ENCODE results near the gene GATA6. TPM values are rescaled to one million over a fixed set of nuclear protein-coding genes. Genes with fewer than 3 reads are reported as not detected.

GATA6 gene
- total and polyA plus RNA-seq, 2 experiments from 2014 or later = 6.6 to 19.0 TPM

DNA sequence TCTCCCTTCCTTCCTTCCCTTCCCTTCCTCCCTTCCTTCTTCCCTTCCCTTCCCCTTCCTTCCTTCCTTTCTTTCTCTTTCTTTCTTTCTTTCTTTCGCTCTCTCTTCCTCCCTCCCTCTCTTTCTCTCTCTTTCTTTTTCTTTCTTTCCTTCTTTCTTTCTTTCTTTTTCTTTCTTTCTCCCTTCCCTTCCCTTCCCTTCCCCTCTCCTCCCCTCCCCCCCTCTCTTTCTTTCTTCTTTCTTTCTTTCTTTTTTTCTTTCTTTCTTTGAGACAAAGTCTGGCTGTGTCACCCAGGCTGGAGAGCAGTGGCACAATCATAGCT lies 34.8 kb downstream of the GATA6 start:
- Histone ChIP-seq H3K4me1 (ENCODE audit: insufficient read depth) (0 out of 2 replicates have a peak, but pooled peaks cover 6% of the 10 kb centered on the region), H3K9ac (no peak overlapping the region), H3K9me2 (ENCODE audit: insufficient read depth) (no peaks in the 10 kb centered on the region), H3K27ac (no peak overlapping the region), H3F3A (ENCODE audit: insufficient read depth) (0 out of 2 replicates have a peak, but pooled peaks cover 1% of the 10 kb centered on the region), H2AFZ (no peak overlapping the region), H3K4me2 (ENCODE audit: unreplicated experiment) (no peak overlapping the region), H4K20me1 (ENCODE audit: insufficient read depth) (0 out of 2 replicates have a peak, but pooled peaks cover 7% of the 10 kb centered on the region), H3K79me2 (ENCODE audit: insufficient read depth) (0 out of 2 replicates have a peak, but pooled peaks cover 3% of the 10 kb centered on the region), H3K4me3 (no peak overlapping the region), H3K9me3 (ENCODE audit: low read depth) (no peaks in the 10 kb centered on the region), H3K27me3 (replicated peaks; ENCODE audit: insufficient read depth) (no peaks in the 10 kb centered on the region), H3K36me3 (ENCODE audit: low read depth) (peaks cover 27% of the 10 kb centered on the region)
- DNase-seq = no peak
- in situ Hi-C loops (cut with MboI) = no loop called here
- WGBS, 2 experiments (ENCODE audit: low coverage in 1 of 2, low lambda C conversion rate in 2 of 2, missing lambda C conversion rate in 2 of 2) = 93% methylated on average over 1 of the region's 1 CpG; no CpG with 5 or more reads in 1 of the 2 experiments
- TF ChIP-seq EZH2 (IDR thresholded peaks at IDR 0.05; ENCODE audit: insufficient read depth, poor library complexity, severe bottlenecking) (no peak), EZH2phosphoT487 (IDR thresholded peaks at IDR 0.05; ENCODE audit: insufficient read depth, low read depth) (no peak)

DNA sequence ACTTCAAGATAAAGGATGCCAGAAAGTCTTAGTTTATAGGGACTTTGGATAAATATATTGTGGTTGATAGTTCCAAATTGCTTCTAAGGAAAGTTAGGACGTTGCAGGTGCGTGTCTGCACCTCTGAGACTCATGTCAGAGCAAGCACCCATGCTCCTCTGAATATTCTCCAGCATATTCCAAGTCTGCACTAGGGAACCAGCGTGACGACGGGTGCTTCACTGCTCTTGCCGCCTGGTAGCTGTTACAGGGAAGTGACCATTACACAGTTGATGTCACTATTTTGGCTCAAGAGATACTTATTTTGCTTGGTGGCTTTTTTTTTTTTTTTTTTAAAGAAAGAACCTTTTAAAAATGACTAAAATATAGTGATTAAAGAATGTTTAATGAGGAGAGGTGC lies 35.6 kb downstream of the GATA6 start:
- no peak for DNase-seq
- peaks cover 9% of the 10 kb centered on the region for H3F3A ChIP-seq (ENCODE audit: insufficient read depth)
- no peaks in the 10 kb centered on the region for H3K27me3 ChIP-seq (replicated peaks; ENCODE audit: insufficient read depth)
- in situ Hi-C loops (cut with MboI) = no loop called here
- no peak overlapping the region for H3K4me2 ChIP-seq (ENCODE audit: unreplicated experiment)
- H3K9me3 ChIP-seq (ENCODE audit: low read depth) = no peaks in the 10 kb centered on the region
- H3K79me2 ChIP-seq (ENCODE audit: insufficient read depth) = no peaks in the 10 kb centered on the region
- no peaks in the 10 kb centered on the region for H3K9me2 ChIP-seq (ENCODE audit: insufficient read depth)
- peaks cover 27% of the 10 kb centered on the region for H3K36me3 ChIP-seq (ENCODE audit: low read depth)
- no peak overlapping the region for H3K27ac ChIP-seq
- WGBS, 2 experiments (ENCODE audit: low coverage in 1 of 2, low lambda C conversion rate in 2 of 2, missing lambda C conversion rate in 2 of 2) = 70 to 74% methylated on average over 6 of the region's 6 CpGs
- no peak overlapping the region for H3K9ac ChIP-seq
- H3K4me3 ChIP-seq = no peak overlapping the region
- TF ChIP-seq EZH2 (IDR thresholded peaks at IDR 0.05; ENCODE audit: insufficient read depth, poor library complexity, severe bottlenecking) = no peak
- no peak for TF ChIP-seq EZH2phosphoT487 (IDR thresholded peaks at IDR 0.05; ENCODE audit: insufficient read depth, low read depth)
- H4K20me1 ChIP-seq (ENCODE audit: insufficient read depth) = 0 out of 2 replicates have a peak, but pooled peaks cover 5% of the 10 kb centered on the region
- H3K4me1 ChIP-seq (ENCODE audit: insufficient read depth) = peaks cover 9% of the 10 kb centered on the region
- H2AFZ ChIP-seq = no peak overlapping the region

GRCh38 chr18:22207021-22207758 lies 37.8 kb downstream of the GATA6 start:
- 0 out of 2 replicates have a peak, but pooled peaks cover 13% of the 10 kb centered on the region for H3K36me3 ChIP-seq (ENCODE audit: low read depth)
- no peak overlapping the region for H3K9ac ChIP-seq
- H3K79me2 ChIP-seq (ENCODE audit: insufficient read depth) = no peaks in the 10 kb centered on the region
- peaks cover 19% of the 10 kb centered on the region for H3F3A ChIP-seq (ENCODE audit: insufficient read depth)
- no peaks in the 10 kb centered on the region for H3K27me3 ChIP-seq (replicated peaks; ENCODE audit: insufficient read depth)
- H4K20me1 ChIP-seq (ENCODE audit: insufficient read depth) = 0 out of 2 replicates have a peak, but pooled peaks cover 5% of the 10 kb centered on the region
- H3K27ac ChIP-seq = no peak overlapping the region
- 60 to 64% methylated on average over 5 of the region's 5 CpGs for WGBS, 2 experiments (ENCODE audit: low coverage in 1 of 2, low lambda C conversion rate in 2 of 2, missing lambda C conversion rate in 2 of 2)
- no peak overlapping the region for H3K4me3 ChIP-seq
- H3K9me2 ChIP-seq (ENCODE audit: insufficient read depth) = no peaks in the 10 kb centered on the region
- no peak overlapping the region for H2AFZ ChIP-seq
- TF ChIP-seq EZH2 (IDR thresholded peaks at IDR 0.05; ENCODE audit: insufficient read depth, poor library complexity, severe bottlenecking) (no peak), EZH2phosphoT487 (IDR thresholded peaks at IDR 0.05; ENCODE audit: insufficient read depth, low read depth) (no peak)
- H3K9me3 ChIP-seq (ENCODE audit: low read depth) = no peaks in the 10 kb centered on the region
- H3K4me2 ChIP-seq (ENCODE audit: unreplicated experiment) = no peak overlapping the region
- peak; percentile 29 for DNase-seq
- peaks cover 20% of the 10 kb centered on the region for H3K4me1 ChIP-seq (ENCODE audit: insufficient read depth)
- in situ Hi-C loops (cut with MboI) = no loop called here

DNA sequence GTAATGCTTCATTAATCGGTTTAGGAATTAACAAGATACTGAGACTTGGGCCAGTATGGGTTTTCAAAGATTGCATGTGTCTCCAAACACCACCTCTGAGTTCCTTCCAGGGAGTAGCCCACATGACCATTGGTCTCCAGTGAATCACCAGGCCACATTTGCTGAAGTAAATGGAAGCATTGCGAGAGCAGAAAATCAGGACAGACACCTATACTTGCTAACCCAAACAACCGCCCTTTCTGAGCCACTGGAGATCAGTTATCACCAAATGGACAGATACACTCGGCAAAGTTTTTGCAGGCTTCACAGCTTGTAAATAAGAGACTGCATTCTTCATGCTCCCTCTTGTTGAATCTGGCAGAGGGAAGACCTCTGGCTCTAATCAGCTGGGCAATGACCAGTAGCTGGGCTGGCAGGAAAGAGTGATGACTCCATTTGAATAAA lies 40.9 kb downstream of the GATA6 start:
- no peak for TF ChIP-seq EZH2phosphoT487 (IDR thresholded peaks at IDR 0.05; ENCODE audit: insufficient read depth, low read depth)
- no peak for TF ChIP-seq EZH2 (IDR thresholded peaks at IDR 0.05; ENCODE audit: insufficient read depth, poor library complexity, severe bottlenecking)
- in situ Hi-C loops (cut with MboI) = no loop called here
- Histone ChIP-seq H3K27ac (no peak overlapping the region), H3K79me2 (ENCODE audit: insufficient read depth) (no peaks in the 10 kb centered on the region), H3K4me3 (no peak overlapping the region), H4K20me1 (ENCODE audit: insufficient read depth) (no peaks in the 10 kb centered on the region), H3K27me3 (replicated peaks; ENCODE audit: insufficient read depth) (no peaks in the 10 kb centered on the region), H3K9ac (no peak overlapping the region), H3K4me2 (ENCODE audit: unreplicated experiment) (no peak overlapping the region), H3K9me2 (ENCODE audit: insufficient read depth) (no peaks in the 10 kb centered on the region), H3F3A (ENCODE audit: insufficient read depth) (peaks cover 23% of the 10 kb centered on the region), H3K36me3 (ENCODE audit: low read depth) (no peaks in the 10 kb centered on the region), H3K9me3 (ENCODE audit: low read depth) (no peaks in the 10 kb centered on the region), H3K4me1 (ENCODE audit: insufficient read depth) (peaks cover 30% of the 10 kb centered on the region), H2AFZ (no peak overlapping the region)
- WGBS, 2 experiments (ENCODE audit: low coverage in 1 of 2, low lambda C conversion rate in 2 of 2, missing lambda C conversion rate in 2 of 2) = 62 to 66% methylated on average over 4 of the region's 4 CpGs
- DNase-seq = peak; percentile 76

Data from GM23248 (cell line).